Tibial nerve (tissue), 4 donors: ENCODE results near the gene NCOA1. TPM values are rescaled to one million over a fixed set of nuclear protein-coding genes. Genes with fewer than 3 reads are reported as not detected.

ENCODE experiments used
- DNase-seq, 2 donors: peaks; one replicate each; pipeline ENCODE4 v3.0.0-alpha.2; 2019; ENCODE audit warnings: low spot score in 2 of 2
- H3K27ac ChIP-seq, 4 donors: fragments of 200-600 bp; sonication (generic) in 3 of 4; one replicate each; pipeline ENCODE4 v1.5.1; 2017 to 2019; ENCODE audit warnings: mild to moderate bottlenecking in 1 of 4
- H3K27me3 ChIP-seq, 2 donors: fragments of 200-600 bp; sonication (generic) in 1 of 2; one replicate each; pipeline versions ENCODE4 v1.5.1 to v1.6.0; 2017 to 2019
- H3K36me3 ChIP-seq, 3 donors: fragments of 200-600 bp; sonication (generic); one replicate each; pipeline ENCODE4 v1.5.1; 2018 to 2019
- H3K4me1 ChIP-seq, 4 donors: fragments of 200-600 bp; sonication (generic) in 3 of 4; one replicate each; pipeline ENCODE4 v1.5.1; 2017 to 2019
- H3K4me3 ChIP-seq, 4 donors: fragments of 200-600 bp; sonication (generic) in 3 of 4; one replicate each; pipeline ENCODE4 v1.5.1; 2017 to 2019; ENCODE audit warnings: mild to moderate bottlenecking in 1 of 4, moderate library complexity in 1 of 4
- H3K9me3 ChIP-seq, 4 donors: fragments of 200-600 bp; sonication (generic) in 3 of 4; one replicate each; pipeline ENCODE4 v1.5.1; 2017 to 2019
- EP300 ChIP-seq, 2 donors: sonication (generic); formaldehyde crosslinking; IDR thresholded peaks; one replicate each; pipeline ENCODE4 v1.6.1; 2017; ENCODE audit warnings: antibody characterized with exemption in 2 of 2, mild to moderate bottlenecking in 1 of 2
- POLR2A ChIP-seq, 2 donors: fragments of 450-650 bp; IDR thresholded peaks; one replicate each; pipeline ENCODE4 v1.6.1; 2017; ENCODE audit warnings: antibody characterized with exemption in 2 of 2, mild to moderate bottlenecking in 2 of 2, moderate library complexity in 2 of 2
- WGBS, 2 donors: methylation state at CpG; one replicate each; pipeline ENCODE4 v1.1.5; 2018; 5-methylcytosine and 5-hydroxymethylcytosine counted together
- total RNA-seq, 4 donors: library from RNA; depleted of rRNA; stranded (reverse); fragments of >200 nt; gene quantifications; one replicate each; pipeline ENCODE4 v1.1.0, GENCODE V29; 2016
- TF ChIP-seq, protein P1 (sequence below), 5 experiments: fragments of 200-600 bp in 3 of 5; fragments of 450-650 bp in 2 of 5; sonication (generic) in 3 of 5; IDR thresholded peaks; one replicate each; pipeline ENCODE4 v1.5.1; 2016 to 2019; ENCODE audit warnings: antibody characterized with exemption in 5 of 5, mild to moderate bottlenecking in 3 of 5, moderate library complexity in 2 of 5

NCOA1 gene
- total RNA-seq, 4 donors from 2014 or later: 57.0 to 78.9 (median 59.3) TPM

- TF ChIP-seq, protein P1, sequence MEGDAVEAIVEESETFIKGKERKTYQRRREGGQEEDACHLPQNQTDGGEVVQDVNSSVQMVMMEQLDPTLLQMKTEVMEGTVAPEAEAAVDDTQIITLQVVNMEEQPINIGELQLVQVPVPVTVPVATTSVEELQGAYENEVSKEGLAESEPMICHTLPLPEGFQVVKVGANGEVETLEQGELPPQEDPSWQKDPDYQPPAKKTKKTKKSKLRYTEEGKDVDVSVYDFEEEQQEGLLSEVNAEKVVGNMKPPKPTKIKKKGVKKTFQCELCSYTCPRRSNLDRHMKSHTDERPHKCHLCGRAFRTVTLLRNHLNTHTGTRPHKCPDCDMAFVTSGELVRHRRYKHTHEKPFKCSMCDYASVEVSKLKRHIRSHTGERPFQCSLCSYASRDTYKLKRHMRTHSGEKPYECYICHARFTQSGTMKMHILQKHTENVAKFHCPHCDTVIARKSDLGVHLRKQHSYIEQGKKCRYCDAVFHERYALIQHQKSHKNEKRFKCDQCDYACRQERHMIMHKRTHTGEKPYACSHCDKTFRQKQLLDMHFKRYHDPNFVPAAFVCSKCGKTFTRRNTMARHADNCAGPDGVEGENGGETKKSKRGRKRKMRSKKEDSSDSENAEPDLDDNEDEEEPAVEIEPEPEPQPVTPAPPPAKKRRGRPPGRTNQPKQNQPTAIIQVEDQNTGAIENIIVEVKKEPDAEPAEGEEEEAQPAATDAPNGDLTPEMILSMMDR (IDR thresholded peaks at IDR 0.05): no peak
Measured at GRCh38 chr2:24806661-24807036, 315.6 kb downstream of the NCOA1 start.

GRCh38 chr2:24809316-24810007 lies 318.4 kb downstream of the NCOA1 start:
- Histone ChIP-seq H3K4me3 (no peak overlapping the region), H3K4me1 (no peaks in the 10 kb centered on the region), H3K27ac (no peak overlapping the region), H3K9me3 (peaks cover 0 to 10% (median 0%) of the 10 kb centered on the region in 4 donors), H3K27me3 (no peaks in the 10 kb centered on the region), H3K36me3 (peaks cover 0 to 17% (median 0%) of the 10 kb centered on the region in 3 donors)
- WGBS, 2 donors: 82 to 84% methylated on average over 4 of the region's 4 CpGs
- TF ChIP-seq, protein P1 (IDR thresholded peaks at IDR 0.05): no peak
- no peak for TF ChIP-seq POLR2A (IDR thresholded peaks at IDR 0.05)
- TF ChIP-seq EP300 (IDR thresholded peaks at IDR 0.05): no peak
- DNase-seq: no peak

More at GRCh38 chr2:24806661-24807036, 315.6 kb downstream of the NCOA1 start:
- Histone ChIP-seq H3K36me3 (peaks cover 0 to 17% (median 0%) of the 10 kb centered on the region in 3 donors), H3K4me1 (no peaks in the 10 kb centered on the region), H3K4me3 (no peak overlapping the region), H3K27ac (no peak overlapping the region), H3K9me3 (peaks cover 0 to 12% (median 0%) of the 10 kb centered on the region in 4 donors), H3K27me3 (no peaks in the 10 kb centered on the region)
- no peak for DNase-seq

GRCh38 chr2:24813691-24814137 lies 322.7 kb downstream of the NCOA1 start:
- no peaks in the 10 kb centered on the region for H3K27me3 ChIP-seq
- H3K36me3 ChIP-seq: peaks cover 0 to 33% (median 0%) of the 10 kb centered on the region in 3 donors
- 97 to 100% methylated on average over 4 of the region's 4 CpGs for WGBS, 2 donors
- TF ChIP-seq EP300 (IDR thresholded peaks at IDR 0.05) (no peak), POLR2A (IDR thresholded peaks at IDR 0.05) (no peak)
- TF ChIP-seq, protein P1 (IDR thresholded peaks at IDR 0.05): no peak
- H3K27ac ChIP-seq: no peak overlapping the region
- no peak overlapping the region for H3K4me3 ChIP-seq
- DNase-seq: no peak
- H3K4me1 ChIP-seq: no peaks in the 10 kb centered on the region
- H3K9me3 ChIP-seq: no peaks in the 10 kb centered on the region

DNA sequence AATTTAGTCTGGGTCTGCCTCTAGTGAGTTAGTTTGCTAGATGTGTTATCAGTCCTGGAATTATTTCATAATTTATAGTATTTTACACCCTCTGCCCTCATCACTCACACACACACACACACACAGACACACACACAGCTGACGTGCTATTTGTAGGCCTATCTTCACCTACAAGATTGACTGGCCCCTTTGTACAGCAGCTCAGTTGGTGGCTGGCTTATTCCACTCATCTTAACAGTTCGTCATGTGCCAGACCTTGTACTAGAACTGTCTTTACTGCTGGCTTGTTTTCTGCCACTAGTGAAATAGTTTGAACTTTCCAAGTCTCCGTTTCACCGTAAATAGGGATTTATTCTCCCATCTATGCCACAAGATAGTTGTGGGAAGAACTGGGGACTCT lies 323.5 kb downstream of the NCOA1 start:
- no peak for DNase-seq
- no peaks in the 10 kb centered on the region for H3K27me3 ChIP-seq

GRCh38 chr2:24815171-24815570 lies 324.1 kb downstream of the NCOA1 start:
- H3K4me3 ChIP-seq: no peak overlapping the region
- DNase-seq: no peak
- H3K27me3 ChIP-seq: no peaks in the 10 kb centered on the region
- WGBS, 2 donors: 93 to 96% methylated on average over 4 of the region's 4 CpGs
- no peak for TF ChIP-seq POLR2A (IDR thresholded peaks at IDR 0.05)
- TF ChIP-seq, protein P1 (IDR thresholded peaks at IDR 0.05): no peak
- no peak for TF ChIP-seq EP300 (IDR thresholded peaks at IDR 0.05)
- H3K27ac ChIP-seq: no peak overlapping the region
- H3K36me3 ChIP-seq: peaks cover 0 to 48% (median 0%) of the 10 kb centered on the region in 3 donors
- H3K9me3 ChIP-seq: no peaks in the 10 kb centered on the region
- H3K4me1 ChIP-seq: no peaks in the 10 kb centered on the region

More for the DNA sequence above, 323.5 kb downstream of the NCOA1 start:
- H3K4me1 ChIP-seq: no peaks in the 10 kb centered on the region
- H3K4me3 ChIP-seq: no peak overlapping the region
- WGBS, 2 donors: 89 to 90% methylated on average over 4 of the region's 4 CpGs
- H3K36me3 ChIP-seq: peaks cover 0 to 41% (median 0%) of the 10 kb centered on the region in 3 donors
- H3K9me3 ChIP-seq: no peaks in the 10 kb centered on the region
- TF ChIP-seq EP300 (IDR thresholded peaks at IDR 0.05) (no peak), POLR2A (IDR thresholded peaks at IDR 0.05) (no peak)
- TF ChIP-seq, protein P1 (IDR thresholded peaks at IDR 0.05): no peak
- no peak overlapping the region for H3K27ac ChIP-seq
